ENCODE results near the gene GPC3.
"Not testable (repeated sequence)": the region's sequence is repeated elsewhere in the genome, so short reads cannot be mapped to it uniquely, and the experiment has no call there.

Gene GPC3

DNA sequence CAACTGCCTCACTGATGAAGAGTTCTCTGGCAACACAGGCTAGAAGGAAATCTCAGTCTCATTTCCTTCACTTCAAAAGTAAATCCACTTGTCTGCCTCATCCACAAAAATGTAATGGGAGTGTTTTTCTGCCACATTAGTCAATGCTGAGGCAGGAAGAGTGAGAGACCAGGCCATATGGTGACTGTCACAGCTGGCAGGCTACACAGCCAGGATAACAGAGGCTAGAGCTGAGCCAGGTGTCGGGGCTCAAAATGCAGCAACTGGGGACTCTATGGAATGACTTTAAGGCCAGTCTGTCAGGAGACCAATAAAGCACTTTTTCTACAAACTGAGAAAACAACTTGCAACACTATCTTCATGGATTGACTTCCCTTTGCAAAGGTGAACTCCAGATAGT, 204.2 kb downstream of the GPC3 start:
- in situ Hi-C loops (cut with MboI; ENCODE audit: low pct_unique_long_range_greater_than_20kb, low sequenced_read_pairs, unreplicated experiment), result no loop called here

GRCh38 chrX:133776072-133776471, 209.3 kb downstream of the GPC3 start:
- in situ Hi-C loops (cut with MboI; ENCODE audit: low pct_unique_long_range_greater_than_20kb, low sequenced_read_pairs, unreplicated experiment), result no loop called here
- TF ChIP-seq CTCF (IDR thresholded peaks at IDR 0.05; ENCODE audit: extremely low read depth, insufficient read depth, missing control alignments), result peak; percentile 55
- DNase-seq (ENCODE audit: low spot score), result no peak

More for the DNA sequence above, 204.2 kb downstream of the GPC3 start:
- no peak for TF ChIP-seq CTCF (IDR thresholded peaks at IDR 0.05; ENCODE audit: extremely low read depth, insufficient read depth, missing control alignments)
- DNase-seq (ENCODE audit: low spot score), result no peak

GRCh38 chrX:133774807-133775206, 210.6 kb downstream of the GPC3 start:
- no peak for TF ChIP-seq CTCF (IDR thresholded peaks at IDR 0.05; ENCODE audit: extremely low read depth, insufficient read depth, missing control alignments)
- in situ Hi-C loops (cut with MboI; ENCODE audit: low pct_unique_long_range_greater_than_20kb, low sequenced_read_pairs, unreplicated experiment), result no loop called here

DNA sequence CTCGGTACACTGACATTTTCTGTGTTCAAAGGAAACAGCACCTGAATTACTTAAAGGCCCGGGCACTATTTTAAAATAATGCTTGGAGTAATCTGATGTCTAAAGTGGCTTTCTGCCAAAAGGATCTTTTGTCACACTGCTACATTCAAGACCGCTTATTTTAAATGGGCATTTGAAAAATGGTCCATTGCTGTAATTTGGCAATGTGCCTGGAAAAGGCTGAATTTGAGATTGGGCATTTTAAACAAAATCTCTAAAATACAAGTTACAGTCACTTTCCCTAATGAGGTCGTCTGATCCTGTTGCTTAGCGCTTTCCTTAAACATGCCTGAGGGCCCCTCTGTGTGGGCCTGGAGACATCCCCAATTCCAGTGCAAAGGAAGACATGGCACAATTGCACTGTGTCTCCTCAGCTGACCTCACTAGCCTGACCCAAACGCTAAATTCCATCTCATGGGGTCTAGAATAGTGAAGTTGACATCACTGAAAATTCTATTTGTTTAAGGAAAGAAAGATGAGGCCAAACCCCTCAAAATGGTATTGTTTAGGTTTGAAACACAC, 214.2 kb downstream of the GPC3 start:
- no peak for TF ChIP-seq CTCF (IDR thresholded peaks at IDR 0.05; ENCODE audit: extremely low read depth, insufficient read depth, missing control alignments)
- in situ Hi-C loops (cut with MboI; ENCODE audit: low pct_unique_long_range_greater_than_20kb, low sequenced_read_pairs, unreplicated experiment), result no loop called here
- DNase-seq (ENCODE audit: low spot score), result no peak

More at GRCh38 chrX:133774807-133775206, 210.6 kb downstream of the GPC3 start:
- DNase-seq (ENCODE audit: low spot score), result no peak

DNA sequence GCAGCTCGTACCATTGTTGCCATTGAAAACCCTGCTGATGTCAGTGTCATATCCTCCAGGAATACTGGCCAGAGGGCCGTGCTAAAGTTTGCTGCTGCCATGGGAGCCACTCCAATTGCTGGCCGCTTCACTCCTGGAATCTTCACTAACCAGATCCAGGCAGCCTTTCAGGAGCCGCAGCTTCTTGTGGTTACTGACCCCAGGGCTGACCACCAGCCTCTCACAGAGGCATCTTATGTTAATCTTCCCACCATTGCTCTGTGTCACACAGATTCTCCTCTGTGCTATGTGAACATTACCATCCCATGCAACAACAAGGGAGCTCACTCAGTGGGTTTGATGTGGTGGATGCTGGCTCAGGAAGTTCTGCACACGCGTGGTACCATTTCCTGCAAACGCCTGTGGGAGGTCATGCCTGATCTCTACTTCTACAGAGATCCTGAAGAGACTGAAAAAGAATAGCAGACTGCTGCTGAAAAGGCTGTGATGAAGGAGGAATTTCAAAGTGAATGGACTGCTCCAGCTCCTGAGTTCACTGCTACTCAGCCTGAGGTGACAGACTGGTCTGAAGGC, 222.3 kb downstream of the GPC3 start:
- in situ Hi-C loops (cut with MboI; ENCODE audit: low pct_unique_long_range_greater_than_20kb, low sequenced_read_pairs, unreplicated experiment), result not testable (repeated sequence)

DNA sequence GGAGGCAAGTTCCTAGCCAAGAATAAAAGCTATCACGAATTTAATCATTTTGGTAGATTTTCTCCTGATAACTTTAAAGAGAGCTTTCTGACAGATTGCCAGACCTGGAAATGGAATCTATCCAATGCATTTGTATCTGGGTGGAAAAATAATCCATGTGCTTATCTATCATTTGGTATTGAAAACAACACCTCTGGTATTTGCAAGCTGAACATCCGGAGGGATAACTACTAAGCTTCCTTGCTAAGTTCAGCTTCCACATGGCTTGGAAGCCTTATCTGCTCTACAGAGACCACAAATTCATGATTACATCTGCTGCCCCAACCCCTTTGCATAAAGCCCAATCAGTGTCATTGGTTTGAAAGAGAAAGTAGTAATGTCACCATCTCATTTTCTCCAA, 230.7 kb downstream of the GPC3 start:
- no peak for TF ChIP-seq CTCF (IDR thresholded peaks at IDR 0.05; ENCODE audit: extremely low read depth, insufficient read depth, missing control alignments)
- no peak for DNase-seq (ENCODE audit: low spot score)
- in situ Hi-C loops (cut with MboI; ENCODE audit: low pct_unique_long_range_greater_than_20kb, low sequenced_read_pairs, unreplicated experiment), result no loop called here

More for the DNA sequence above, 222.3 kb downstream of the GPC3 start:
- not testable (repeated sequence) for DNase-seq (ENCODE audit: low spot score)

GRCh38 chrX:133749951-133750350, 235.4 kb downstream of the GPC3 start:
- in situ Hi-C loops (cut with MboI; ENCODE audit: low pct_unique_long_range_greater_than_20kb, low sequenced_read_pairs, unreplicated experiment), result no loop called here
- TF ChIP-seq CTCF (IDR thresholded peaks at IDR 0.05; ENCODE audit: extremely low read depth, insufficient read depth, missing control alignments), result no peak
- no peak for DNase-seq (ENCODE audit: low spot score)
